Nephron (organoid): ENCODE measurements around the gene PLA2G10.

ENCODE experiments used
- H3K27ac Mint-ChIP-seq, 3 experiments: 2 replicates each; pipeline ENCODE4 v1.8.0; 2020; ENCODE audit warnings: mixed read lengths in 3 of 3, mild to moderate bottlenecking in 2 of 3, moderate library complexity in 1 of 3
- H3K27me3 Mint-ChIP-seq: 2 replicates; pipeline ENCODE4 v1.8.0; 2021; ENCODE audit warnings: low read depth, mild to moderate bottlenecking, moderate library complexity, mixed read lengths
- H3K36me3 Mint-ChIP-seq: 2 replicates; pipeline ENCODE4 v1.8.0; 2020; ENCODE audit warnings: low read depth, mixed read lengths
- H3K4me1 Mint-ChIP-seq: 2 replicates; pipeline ENCODE4 v1.8.0; 2020; ENCODE audit warnings: mixed read lengths
- H3K4me3 Mint-ChIP-seq, 3 experiments: 2 replicates each; pipeline ENCODE4 v1.8.0; 2020; ENCODE audit warnings: mild to moderate bottlenecking in 3 of 3, mixed read lengths in 3 of 3, moderate library complexity in 2 of 3
- H3K9me3 Mint-ChIP-seq: 2 replicates; pipeline ENCODE4 v1.8.0; 2020; ENCODE audit warnings: mixed read lengths
- CTCF ChIP-seq, 3 experiments: fragments of 200-600 bp; sonication (generic); IDR thresholded peaks; one replicate each; pipeline ENCODE4 v1.5.0; 2021; ENCODE audit warnings: antibody characterized with exemption in 3 of 3; ENCODE audit not compliant: unreplicated experiment in 3 of 3

Gene PLA2G10

GRCh38 chr16:14669776-14670175, 24.3 kb downstream of the PLA2G10 start:
- TF ChIP-seq CTCF (IDR thresholded peaks at IDR 0.05; ENCODE audit: unreplicated experiment in 3 of 3): no peak
- Mint-ChIP-seq H3K27me3 (no peaks in the 10 kb centered on the region), H3K9me3 (no peaks in the 10 kb centered on the region), H3K4me3 (no peak overlapping the region), H3K36me3 (peaks cover 41% of the 10 kb centered on the region), H3K4me1 (no peaks in the 10 kb centered on the region), H3K27ac (no peak overlapping the region)

- no peak for TF ChIP-seq CTCF (IDR thresholded peaks at IDR 0.05; ENCODE audit: unreplicated experiment in 3 of 3)
- Mint-ChIP-seq H3K27ac (no peak overlapping the region), H3K36me3 (peaks cover 52% of the 10 kb centered on the region), H3K27me3 (no peaks in the 10 kb centered on the region), H3K9me3 (no peaks in the 10 kb centered on the region), H3K4me3 (no peak overlapping the region), H3K4me1 (no peaks in the 10 kb centered on the region)
Observed at GRCh38 chr16:14668556-14669223, 25.4 kb downstream of the PLA2G10 start.

GRCh38 chr16:14667347-14668266, 26.5 kb downstream of the PLA2G10 start:
- H3K4me3 Mint-ChIP-seq: no peak overlapping the region
- H3K36me3 Mint-ChIP-seq: peaks cover 60% of the 10 kb centered on the region
- no peak overlapping the region for H3K27ac Mint-ChIP-seq
- no peaks in the 10 kb centered on the region for H3K4me1 Mint-ChIP-seq
- no peaks in the 10 kb centered on the region for H3K9me3 Mint-ChIP-seq
- no peaks in the 10 kb centered on the region for H3K27me3 Mint-ChIP-seq
- TF ChIP-seq CTCF (IDR thresholded peaks at IDR 0.05; ENCODE audit: unreplicated experiment in 3 of 3): no peak

GRCh38 chr16:14658063-14658462, 36.0 kb downstream of the PLA2G10 start:
- TF ChIP-seq CTCF (IDR thresholded peaks at IDR 0.05; ENCODE audit: unreplicated experiment in 3 of 3): no peak
- no peak overlapping the region for H3K27ac Mint-ChIP-seq
- H3K27me3 Mint-ChIP-seq: no peaks in the 10 kb centered on the region
- H3K4me3 Mint-ChIP-seq: no peak overlapping the region
- H3K36me3 Mint-ChIP-seq: peaks cover 58% of the 10 kb centered on the region
- H3K4me1 Mint-ChIP-seq: no peaks in the 10 kb centered on the region
- no peaks in the 10 kb centered on the region for H3K9me3 Mint-ChIP-seq

GRCh38 chr16:14652726-14653125, 41.4 kb downstream of the PLA2G10 start:
- Mint-ChIP-seq H3K4me1 (no peaks in the 10 kb centered on the region), H3K4me3 (no peak overlapping the region), H3K9me3 (no peaks in the 10 kb centered on the region), H3K27ac (no peak overlapping the region), H3K36me3 (peaks cover 62% of the 10 kb centered on the region), H3K27me3 (no peaks in the 10 kb centered on the region)
- TF ChIP-seq CTCF (IDR thresholded peaks at IDR 0.05; ENCODE audit: unreplicated experiment in 3 of 3): no peak
